Jurkat, Clone E6-1 (cell line): Measurements from ENCODE around the gene DNAJC27.

ENCODE experiments used
- DNase-seq: peaks from one replicate; pipeline ENCODE4 v3.0.0-alpha.2; 2011; ENCODE audit warnings: low read depth, low spot score
- H3K4me3 ChIP-seq: 2 replicates; pipeline ENCODE4 v1.5.1; 2011; ENCODE audit warnings: mild to moderate bottlenecking, low read length, control low read depth, moderate library complexity

The DNAJC27 gene

DNA sequence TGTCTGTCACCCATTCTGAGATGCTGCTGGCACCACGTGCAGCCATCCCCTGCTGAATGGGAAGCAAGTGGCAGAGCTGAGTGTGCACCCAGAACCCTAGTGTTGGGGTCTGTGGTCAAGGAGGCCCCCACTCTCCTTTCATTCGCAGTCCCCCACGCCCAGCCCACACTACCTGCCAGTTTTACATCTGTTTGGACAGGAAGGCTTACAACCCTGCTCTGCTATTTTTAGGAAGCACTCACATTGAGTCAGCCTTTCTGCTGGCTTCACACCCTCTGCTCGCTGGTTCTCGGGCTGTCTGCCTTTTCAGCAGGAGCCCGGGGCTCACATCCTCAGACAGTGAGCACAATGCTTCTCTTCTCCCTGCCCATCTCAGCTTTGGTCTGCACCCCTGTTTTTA is 41.0 kb downstream of the DNAJC27 start:
- no peak for DNase-seq
- no peak overlapping the region for H3K4me3 ChIP-seq

- DNase-seq = no peak
- no peak overlapping the region for H3K4me3 ChIP-seq
Observed at GRCh38 chr2:24929230-24929629, 42.5 kb downstream of the DNAJC27 start.

DNA sequence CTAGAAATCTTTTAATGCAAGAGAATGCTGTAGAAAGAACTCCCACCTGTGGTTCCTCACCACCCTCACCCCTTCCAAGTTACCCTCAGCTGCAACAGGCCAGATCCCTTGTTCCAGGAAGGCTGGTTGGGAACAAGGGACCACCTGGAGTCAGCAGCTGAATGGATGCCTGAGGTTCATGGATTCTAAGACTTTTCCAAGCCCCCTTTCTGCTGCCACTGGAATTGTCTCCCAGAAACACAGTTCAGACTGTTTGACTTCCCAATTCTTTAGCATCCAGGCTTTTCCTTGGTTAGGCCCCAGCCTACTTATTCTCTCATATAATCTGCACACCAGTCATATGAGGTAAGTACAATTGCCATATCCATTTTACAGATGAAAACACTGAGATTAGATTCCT is 43.7 kb downstream of the DNAJC27 start:
- no peak for DNase-seq
- H3K4me3 ChIP-seq = no peak overlapping the region

DNA sequence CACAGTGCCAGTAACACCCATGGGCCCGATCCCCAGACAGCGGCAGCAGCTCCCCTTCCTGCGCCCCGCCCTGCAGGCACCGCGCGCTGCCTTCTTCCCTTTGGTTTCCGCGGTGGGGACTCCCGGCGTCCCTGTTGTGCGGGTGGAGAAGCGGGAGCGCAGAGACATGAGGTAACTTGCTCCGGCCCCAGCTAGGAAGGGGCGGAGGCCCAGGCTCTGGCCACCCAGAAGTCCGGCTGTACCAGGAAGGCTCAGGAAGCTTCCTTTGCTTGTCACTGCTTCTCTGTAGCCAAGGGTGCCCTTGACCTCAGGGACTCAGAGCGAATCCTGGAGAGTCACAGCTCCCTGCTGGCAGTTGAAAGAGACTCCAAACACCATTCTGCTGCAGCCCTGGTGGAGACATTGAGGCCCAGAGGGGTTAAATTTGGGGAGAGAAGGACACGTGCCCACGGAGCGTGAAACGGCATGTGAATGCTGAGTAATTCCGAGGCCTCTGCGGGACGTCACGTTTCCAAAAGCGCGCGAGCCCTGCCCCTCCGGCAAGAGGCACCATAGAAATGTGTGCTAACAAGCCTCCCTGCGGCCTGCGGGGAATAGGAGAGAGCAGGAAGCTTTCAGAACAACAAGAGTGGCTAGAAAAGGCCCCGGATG is 45.0 kb downstream of the DNAJC27 start:
- no peak for DNase-seq
- H3K4me3 ChIP-seq = no peak overlapping the region

DNA sequence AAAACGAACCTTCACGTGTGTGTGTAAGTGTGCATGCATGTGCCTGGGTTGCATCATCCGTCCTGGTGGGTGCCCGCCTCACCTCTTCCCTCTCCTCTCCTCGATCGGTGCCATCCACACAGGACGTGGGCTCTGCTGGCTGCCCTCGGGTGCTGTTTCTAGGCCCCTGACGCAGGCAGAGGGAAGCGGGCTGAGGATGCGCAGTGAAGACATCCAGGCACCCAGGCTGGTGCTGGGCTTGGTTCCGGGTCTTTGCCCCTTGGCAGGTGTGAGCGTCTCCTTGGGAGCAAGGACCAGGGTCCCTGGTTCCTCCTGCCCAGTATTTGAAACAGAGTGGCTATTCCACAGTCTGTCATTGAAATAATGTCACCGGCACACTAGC is 45.5 kb downstream of the DNAJC27 start:
- H3K4me3 ChIP-seq = no peak overlapping the region
- no peak for DNase-seq

DNA sequence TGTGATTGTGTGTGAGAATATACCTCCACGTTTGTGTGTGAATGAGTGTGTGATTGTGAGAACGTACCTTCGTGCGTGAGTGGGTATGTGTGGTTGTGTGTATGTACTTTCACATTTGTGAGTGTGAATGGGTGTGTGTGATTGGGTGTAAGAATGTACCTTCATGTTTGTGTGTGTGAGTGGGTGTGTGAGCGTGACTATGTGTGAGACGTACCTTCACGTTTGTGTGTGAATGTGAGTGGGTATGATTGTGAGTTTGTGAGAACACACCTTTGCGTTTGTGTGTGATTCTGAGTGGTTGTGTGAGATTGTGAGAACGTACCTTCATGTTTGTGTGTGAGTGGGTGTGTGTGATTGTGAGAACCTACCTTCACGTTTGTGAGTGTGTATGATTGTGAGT is 45.9 kb downstream of the DNAJC27 start:
- H3K4me3 ChIP-seq = no peak overlapping the region
- DNase-seq = no peak

GRCh38 chr2:24924732-24925131 is 47.0 kb downstream of the DNAJC27 start:
- no peak overlapping the region for H3K4me3 ChIP-seq
- no peak for DNase-seq

GRCh38 chr2:24924266-24924665 is 47.5 kb downstream of the DNAJC27 start:
- DNase-seq = no peak

DNA sequence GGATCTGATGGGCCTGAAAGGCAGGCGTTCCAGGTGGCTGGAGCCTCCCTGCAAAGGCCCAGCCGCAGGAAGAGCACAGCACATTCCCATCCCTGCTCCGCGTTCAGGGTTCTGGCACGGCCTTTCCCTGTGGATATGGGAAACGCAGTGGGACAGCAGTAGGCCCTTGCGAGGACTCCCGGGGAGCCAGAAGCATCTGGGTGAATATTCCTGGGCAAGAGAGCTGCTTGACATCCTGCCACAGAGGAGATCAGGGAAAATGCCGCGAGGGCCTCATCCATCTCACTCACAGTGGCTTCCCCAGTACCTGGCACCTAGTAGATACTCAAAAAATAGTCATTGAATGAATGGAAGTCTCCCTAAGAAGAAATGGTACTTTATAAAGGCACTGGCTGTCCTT is 48.6 kb downstream of the DNAJC27 start:
- DNase-seq = no peak
- no peak overlapping the region for H3K4me3 ChIP-seq

More at GRCh38 chr2:24924266-24924665, 47.5 kb downstream of the DNAJC27 start:
- no peak overlapping the region for H3K4me3 ChIP-seq

DNA sequence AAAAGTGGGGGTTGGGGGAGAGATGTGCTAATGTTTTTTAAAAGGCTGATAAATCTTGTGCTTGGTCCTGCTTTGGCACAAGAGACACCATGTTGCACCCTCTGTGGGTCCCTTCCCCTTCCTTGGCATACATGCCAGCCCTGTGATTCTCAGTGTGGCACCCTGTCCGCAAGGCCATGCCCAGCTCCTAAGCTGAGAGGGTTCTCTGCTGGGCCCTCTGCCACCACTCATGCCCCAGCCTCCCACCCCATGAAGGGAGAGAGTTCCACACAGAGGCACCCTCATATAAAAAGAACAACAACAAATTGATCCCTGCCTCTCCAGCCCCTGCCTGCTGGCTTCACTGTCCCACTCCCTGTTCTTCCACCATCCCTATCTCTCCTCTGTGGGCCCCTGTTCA is 49.2 kb downstream of the DNAJC27 start:
- H3K4me3 ChIP-seq = no peak overlapping the region
- no peak for DNase-seq

GRCh38 chr2:24920809-24921441 is 50.8 kb downstream of the DNAJC27 start:
- DNase-seq = peak; percentile 27
- peak overlapping the region; percentile 59 for H3K4me3 ChIP-seq

GRCh38 chr2:24920098-24920808 is 51.5 kb downstream of the DNAJC27 start, which contains the start of gene ADCY3:
Gene ADCY3 (minus strand): TSS chr2:24920237. CDS start chr2:24918987, 1,250 bp downstream.
- peak within 1 kb of the TSS; percentile 59 for H3K4me3 ChIP-seq
- peak; percentile 44 for DNase-seq

GRCh38 chr2:24919506-24920097 is 52.2 kb downstream of the DNAJC27 start:
- no peak for DNase-seq
- peak overlapping the region; percentile 55 for H3K4me3 ChIP-seq

- DNase-seq = peak; percentile 67
- H3K4me3 ChIP-seq = peak overlapping the region; percentile 55
Observed at GRCh38 chr2:24919037-24919505, 52.7 kb downstream of the DNAJC27 start.

DNA sequence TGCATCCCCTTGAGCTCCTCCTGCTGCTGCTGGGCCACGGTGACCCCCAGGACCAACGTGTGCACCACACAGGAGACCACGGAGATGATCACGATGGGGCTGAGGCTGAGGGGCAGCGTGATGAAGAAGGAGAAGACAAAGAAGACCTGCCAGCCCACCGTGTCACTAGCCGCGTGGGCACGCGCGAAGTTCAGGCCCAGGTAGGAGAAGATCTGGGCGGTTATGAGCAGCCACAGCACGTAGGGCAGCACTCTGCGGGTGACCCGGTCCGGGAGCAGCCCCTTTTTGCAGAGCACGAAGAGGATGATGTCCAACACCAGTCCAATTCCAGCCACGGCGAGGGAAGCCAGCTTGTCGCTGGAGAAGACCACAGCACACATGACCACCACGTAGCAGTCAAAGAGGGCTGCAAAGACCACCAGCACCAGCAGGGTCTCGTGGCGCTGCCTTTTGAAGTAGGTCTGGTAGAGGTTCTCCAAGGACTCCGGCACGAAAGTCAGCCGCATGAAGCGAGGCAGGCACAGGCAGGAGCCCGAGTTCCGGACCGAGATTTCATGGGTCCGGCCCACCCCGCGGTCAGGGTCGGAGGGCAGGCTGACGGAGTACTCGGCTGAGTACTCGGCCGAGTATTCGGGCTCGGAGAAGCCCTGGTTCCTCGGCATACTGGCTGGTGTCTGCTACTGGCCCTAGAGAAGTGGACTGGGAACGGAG is 53.3 kb downstream of the DNAJC27 start:
- peak overlapping the region; percentile 55 for H3K4me3 ChIP-seq
- no peak for DNase-seq

- H3K4me3 ChIP-seq = no peak overlapping the region
- DNase-seq = no peak
Observed at GRCh38 chr2:24917731-24918325, 53.9 kb downstream of the DNAJC27 start.

DNA sequence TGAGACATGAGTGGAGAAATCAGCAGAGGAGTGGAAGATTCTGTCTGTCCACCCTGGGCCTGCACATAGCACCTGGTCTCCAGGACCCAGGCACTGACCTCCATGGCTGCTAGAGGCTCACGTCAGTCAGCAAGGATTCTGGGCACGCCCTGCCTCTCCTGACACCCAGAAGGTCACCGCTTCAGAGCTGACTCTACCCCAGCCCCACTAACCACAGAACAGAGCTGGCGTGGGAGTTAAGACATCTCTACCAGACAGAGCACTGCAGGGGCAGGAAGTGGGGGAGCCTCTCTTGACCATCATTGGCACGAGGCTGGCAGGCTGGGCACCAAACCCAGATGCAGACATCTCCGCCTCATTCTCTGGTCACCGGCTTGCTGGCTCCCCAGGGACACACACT is 54.7 kb downstream of the DNAJC27 start:
- DNase-seq = no peak
- no peak overlapping the region for H3K4me3 ChIP-seq

GRCh38 chr2:24915796-24916195 is 56.0 kb downstream of the DNAJC27 start:
- no peak for DNase-seq

GRCh38 chr2:24915175-24915574 is 56.6 kb downstream of the DNAJC27 start:
- no peak overlapping the region for H3K4me3 ChIP-seq
- no peak for DNase-seq

More at GRCh38 chr2:24915796-24916195, 56.0 kb downstream of the DNAJC27 start:
- no peak overlapping the region for H3K4me3 ChIP-seq
